Cerebellar cortex (tissue), 1 donor: ENCODE measurements around the gene ANKRD13D.
A peak's percentile ranks its signal among the peaks of the same experiment; 100 is the strongest.

Experiments used
- DNase-seq: peaks from one replicate; pipeline ENCODE4 v3.0.0-alpha.2; 2015; ENCODE audit warnings: low spot score

ANKRD13D gene

DNA sequence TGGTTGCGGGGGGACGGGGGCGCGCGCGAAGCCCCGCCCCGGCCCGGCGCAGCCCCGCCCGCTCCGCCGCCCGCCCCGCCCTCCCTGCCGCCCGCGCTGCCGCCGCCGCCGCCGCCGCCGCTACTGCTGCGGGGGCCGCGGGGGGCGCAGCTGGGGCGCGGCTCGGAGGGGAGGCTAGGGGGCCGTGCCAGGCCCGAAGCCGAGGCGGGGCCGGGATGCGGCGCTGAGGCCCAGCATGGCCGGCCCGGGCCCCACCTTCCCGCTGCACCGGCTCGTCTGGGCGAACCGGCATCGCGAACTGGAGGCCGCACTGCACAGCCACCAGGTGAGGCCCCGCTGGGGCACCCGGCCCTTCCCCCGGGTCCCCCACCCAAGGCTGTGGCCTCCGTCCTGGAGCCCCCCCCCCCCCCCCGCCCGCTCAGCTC is at the start of gene ANKRD13D:
Gene ANKRD13D, plus strand, starts transcription at position 78 of the 425 bp plus-strand sequence. Its CDS starts 158 bp downstream, at position 236.
- DNase-seq: no peak

DNA sequence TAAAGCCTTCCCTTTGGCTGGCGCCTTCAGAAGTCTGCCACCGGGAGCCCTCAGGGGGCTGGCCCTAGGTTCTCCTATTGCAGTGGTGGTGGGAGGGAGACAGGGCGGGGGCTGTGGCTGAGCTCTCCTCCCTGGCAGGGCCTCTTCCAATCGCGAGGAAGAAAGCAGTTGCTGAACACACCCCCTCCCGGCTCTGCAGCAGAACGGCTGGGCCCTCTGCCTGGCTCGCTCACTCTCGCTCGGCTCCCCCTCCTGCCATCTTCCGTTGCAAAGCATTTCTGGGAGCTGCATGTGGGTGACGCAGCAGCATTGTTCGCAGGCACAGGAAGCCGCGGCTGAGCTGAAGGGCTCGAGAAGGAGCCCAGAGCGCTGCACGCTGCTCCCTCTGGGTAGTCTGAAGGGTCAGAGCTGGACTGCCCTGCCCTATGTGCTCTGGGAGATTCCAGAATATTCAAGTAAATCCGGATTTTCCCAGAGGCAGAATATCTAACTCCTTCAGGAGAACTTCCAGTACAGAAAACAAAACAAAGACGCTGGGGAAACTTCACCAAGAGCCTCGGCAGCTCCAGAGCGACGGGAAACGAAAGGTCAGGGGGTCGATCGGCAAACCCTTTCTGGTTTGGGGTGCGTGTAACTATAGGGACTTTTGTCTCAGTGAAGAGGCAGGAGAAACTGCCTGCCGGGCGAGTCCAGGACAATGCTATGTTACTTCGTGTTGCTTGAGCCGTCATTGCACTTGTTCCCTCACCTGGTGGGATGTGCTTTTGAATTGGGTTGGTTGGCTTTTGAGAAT is 49.1 kb upstream of the ANKRD13D start:
- peak; percentile 99 for DNase-seq

DNA sequence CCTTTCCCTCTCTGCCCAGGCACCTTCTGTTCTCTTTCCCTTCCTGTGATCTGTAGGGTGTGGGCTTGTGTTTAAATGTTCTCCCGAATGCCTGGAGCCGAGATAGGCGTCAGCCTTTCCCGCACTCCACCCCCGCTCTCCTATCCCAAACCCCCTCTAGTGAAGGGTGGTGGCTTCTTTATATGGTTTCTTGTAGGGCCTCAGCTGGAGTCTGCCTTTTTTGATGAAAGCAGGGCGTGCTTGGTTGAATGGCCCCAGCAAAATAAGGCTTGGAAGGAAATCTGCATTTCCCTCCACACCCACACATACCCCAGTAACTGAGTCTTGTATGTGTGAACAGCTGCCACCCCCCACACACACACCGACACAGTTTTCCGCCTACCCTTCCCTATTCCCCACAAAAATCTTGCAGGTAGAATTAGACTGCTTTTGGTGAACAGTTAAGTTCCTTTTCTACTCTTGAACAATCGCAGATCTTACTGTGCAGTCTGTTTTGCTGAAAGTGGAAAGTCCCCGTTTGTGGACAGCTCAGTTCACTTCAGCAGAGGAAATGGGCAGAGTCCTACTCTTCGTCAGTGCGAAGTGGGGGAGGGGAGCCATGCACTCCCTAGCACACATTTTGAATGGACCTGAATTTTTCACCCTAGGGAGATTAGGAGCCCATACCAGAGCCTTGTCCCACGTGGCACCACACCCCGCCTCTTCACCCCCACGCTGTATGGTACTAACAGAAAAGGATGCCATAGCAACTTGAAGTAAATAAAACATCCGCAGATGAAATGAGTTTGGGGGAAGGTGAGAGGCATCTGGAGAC is 48.3 kb upstream of the ANKRD13D start:
- DNase-seq: peak; percentile 47

DNA sequence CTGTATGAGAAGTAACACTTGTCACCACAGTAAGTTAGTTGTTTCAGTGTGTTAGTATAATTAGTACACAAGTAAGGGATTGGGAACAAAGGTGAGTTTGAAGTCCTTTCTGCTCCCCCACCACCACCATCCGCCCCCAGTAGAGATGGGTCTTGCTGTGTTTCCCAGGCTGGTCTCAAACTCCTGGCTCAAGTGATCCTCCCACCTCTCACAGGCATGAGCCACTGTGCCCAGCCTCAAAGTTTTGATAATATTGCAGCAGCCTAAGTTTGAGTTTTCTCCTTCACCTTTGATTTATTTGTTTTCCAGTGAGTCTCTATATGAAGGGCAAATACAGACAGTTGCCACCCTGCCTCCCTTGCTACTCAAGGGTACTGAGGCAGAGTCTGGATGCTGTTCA is 46.6 kb upstream of the ANKRD13D start:
- no peak for DNase-seq

DNA sequence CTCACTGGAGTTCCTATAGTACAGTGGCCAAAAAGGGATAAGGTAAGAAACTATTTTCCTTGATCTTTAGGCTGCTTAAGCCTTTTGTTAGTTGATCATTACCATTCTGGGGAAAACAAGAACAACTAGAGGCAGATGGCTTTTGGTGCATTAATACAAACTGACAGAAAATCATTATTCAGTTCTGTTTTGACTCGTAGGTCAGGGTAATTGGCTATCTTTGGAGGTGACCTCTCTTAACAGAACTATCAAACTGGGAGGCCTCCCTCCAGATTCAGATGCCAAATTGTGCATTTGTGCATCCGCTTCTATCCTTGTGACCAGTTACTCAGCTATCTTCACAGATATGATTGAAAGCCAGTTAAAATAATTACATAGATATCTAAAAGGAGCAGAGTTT is 46.1 kb upstream of the ANKRD13D start:
- no peak for DNase-seq

DNA sequence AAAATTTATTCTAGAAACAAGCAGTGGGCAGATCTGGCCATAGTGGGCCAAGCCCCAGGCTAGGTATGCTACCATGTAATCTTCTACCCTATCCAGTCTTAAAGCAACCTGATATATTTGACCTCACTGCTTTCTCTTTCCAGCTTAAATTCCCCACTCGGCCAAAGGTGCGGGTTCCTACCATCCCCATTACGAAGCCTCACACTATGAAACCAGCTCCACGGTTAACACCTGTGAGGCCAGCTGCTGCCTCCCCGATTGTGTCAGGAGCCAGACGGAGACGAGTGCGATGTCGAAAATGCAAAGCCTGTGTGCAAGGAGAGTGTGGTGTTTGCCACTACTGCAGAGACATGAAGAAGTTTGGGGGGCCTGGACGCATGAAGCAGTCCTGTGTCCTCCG is 44.1 kb upstream of the ANKRD13D start:
- DNase-seq: no peak

DNA sequence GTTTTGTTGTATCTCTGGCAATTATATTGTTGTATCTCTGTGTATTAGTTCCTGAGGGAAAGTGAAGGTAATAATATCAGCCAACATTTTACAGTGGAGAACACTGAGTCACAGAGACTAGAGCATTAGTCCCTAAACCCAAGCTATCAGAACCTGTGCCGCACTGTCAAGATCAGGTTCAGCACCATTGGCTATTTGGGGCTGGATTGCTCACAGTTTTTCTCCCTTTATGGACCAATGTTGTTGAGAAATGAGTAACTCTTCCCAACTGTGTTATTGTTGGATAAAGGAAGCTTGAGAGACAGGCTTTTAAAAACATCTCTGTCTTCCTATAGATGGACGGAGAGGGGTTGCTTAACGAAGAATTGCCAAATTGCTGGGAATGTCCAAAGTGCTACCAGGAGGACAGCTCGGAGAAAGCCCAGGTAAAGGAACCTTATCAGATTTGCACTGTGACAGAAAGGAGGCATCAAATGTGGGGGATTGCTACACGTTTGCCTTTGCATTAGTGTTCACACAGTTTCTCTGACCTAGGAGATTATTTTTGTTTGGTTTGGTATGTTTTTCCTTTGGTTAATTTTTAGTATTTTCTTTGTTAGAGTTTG is 41.1 kb upstream of the ANKRD13D start:
- no peak for DNase-seq

DNA sequence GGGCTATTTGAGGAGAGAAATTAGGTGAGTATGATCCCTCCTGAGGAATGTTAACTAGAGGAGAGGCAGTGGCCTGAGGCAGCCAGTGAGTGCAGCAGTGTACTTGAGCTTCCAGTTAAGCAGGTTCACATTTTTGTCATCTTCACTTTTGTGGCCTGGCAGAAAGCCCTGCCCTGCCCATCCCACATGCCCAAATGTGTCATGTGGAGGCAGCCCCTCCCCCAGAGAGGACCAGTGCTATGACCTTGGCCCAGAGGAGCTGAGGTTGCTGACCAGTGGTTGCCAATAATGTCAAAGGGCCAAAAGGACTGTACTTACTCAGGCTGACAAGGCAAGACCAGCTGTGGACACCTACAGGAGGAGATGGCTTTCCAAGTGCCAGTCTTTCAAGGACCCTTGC is 40.5 kb upstream of the ANKRD13D start:
- no peak for DNase-seq

DNA sequence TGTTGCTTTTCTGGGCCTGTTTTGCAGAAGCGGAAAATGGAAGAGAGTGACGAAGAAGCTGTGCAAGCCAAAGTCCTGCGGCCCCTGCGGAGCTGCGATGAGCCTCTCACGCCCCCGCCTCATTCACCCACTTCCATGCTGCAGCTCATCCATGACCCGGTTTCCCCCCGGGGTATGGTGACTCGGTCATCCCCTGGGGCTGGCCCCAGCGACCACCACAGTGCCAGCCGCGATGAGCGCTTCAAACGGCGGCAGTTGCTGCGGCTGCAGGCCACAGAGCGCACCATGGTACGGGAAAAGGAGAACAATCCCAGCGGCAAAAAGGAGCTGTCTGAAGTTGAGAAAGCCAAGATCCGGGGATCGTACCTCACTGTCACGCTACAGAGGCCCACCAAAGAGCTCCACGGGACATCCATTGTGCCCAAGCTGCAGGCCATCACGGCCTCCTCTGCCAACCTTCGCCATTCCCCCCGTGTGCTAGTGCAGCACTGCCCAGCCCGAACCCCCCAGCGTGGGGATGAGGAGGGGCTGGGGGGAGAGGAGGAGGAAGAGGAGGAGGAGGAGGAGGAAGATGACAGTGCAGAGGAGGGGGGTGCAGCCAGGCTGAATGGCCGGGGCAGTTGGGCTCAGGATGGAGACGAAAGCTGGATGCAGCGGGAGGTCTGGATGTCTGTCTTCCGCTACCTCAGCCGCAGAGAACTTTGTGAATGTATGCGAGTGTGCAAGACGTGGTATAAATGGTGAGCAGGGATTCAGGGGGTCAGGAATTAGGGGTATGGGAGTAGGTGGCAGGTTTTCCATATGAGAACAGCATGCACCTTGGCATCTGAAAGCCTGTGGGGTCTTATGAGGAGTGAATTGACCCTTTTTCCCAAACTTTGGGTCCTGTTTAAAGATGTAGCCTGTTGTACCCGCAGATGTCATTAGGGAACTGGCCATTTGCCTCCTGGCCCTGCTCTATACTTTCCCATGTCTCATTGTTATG is 38.8 kb upstream of the ANKRD13D start:
- DNase-seq: no peak

DNA sequence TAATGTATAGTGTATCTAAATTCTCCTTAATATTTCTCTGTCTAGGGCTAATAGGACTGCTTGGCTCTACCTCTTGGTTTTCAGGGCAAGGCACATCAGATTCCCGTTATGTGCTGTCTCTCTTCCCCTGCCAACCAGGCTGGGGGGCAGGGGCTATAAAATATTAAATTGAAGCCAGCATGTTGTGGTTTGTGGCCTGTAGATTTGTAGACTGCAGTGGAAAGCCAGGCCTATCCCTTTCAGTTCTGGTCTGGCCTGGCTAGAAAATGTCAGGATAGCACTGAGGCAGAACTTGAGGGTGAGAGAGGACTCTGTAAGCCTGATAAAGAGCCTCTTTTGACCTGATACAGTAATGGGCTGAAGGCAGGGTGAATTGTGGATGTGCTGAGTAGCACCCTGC is 37.3 kb upstream of the ANKRD13D start:
- DNase-seq: no peak

DNA sequence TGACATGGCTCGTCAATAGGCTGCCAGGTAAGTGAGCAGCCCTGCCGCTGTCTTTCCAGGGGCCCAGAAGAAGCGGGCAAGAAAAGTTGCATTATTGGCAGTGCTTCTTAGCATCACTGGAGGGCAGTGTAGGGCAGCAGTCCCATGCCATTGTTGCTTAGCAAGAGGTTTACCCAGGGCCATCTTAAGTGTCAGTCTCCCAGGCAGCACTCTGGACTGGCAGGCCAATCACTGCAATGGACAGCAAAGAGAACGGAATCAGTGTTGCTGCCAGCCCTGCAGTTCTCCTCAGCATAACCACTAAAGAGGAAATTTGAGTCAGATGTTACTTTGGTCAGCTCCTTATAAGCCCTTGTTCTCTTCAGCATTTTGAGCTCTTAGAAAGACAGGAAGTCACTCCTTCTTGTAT is 36.3 kb upstream of the ANKRD13D start:
- no peak for DNase-seq

DNA sequence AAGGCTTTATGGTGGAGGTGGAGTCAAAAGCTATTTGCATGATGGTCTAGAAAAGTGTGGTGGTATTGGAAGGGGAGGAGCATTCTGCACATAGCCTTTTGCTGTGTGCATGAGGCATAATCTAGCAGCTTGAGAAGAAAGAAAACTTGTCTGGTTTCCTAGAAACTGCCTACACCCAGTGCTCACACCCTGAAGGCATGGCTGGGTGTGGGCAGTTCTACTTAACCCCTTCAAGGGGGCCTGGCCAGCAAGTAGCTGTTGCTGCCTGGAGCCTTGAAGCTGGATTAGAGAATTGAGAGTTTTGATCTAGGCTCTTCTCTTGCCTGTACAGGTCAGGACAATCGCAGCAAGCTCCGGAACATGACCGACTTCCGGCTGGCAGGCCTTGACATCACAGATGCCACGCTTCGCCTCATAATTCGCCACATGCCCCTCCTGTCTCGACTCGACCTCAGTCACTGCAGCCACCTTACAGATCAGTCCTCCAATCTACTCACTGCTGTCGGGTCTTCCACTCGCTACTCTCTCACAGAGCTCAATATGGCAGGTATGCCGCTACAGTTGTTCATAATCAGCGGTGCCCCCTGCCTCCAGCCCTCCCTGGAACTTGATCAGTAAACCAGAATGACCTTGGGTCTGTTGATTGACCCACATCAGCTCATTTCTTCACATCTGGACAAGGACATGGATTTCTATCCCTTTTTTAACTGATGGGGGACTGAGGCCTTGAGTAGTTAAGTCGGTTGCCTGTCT is 35.1 kb upstream of the ANKRD13D start:
- no peak for DNase-seq

DNA sequence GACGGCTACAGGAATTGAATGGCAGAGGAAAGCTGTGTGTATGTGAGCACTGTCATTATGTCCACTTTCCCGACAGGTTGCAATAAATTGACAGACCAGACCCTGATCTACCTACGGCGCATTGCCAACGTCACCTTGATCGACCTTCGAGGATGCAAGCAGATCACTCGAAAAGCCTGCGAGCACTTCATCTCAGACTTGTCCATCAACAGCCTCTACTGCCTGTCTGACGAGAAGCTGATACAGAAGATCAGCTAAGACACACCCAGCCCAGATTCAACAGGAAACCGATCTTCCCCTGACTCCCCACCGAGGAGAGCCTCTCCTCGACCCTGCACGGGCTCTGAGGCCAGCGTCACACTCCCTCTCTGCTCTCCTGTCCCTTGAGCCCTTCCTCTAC is 34.3 kb upstream of the ANKRD13D start:
- DNase-seq: no peak

DNA sequence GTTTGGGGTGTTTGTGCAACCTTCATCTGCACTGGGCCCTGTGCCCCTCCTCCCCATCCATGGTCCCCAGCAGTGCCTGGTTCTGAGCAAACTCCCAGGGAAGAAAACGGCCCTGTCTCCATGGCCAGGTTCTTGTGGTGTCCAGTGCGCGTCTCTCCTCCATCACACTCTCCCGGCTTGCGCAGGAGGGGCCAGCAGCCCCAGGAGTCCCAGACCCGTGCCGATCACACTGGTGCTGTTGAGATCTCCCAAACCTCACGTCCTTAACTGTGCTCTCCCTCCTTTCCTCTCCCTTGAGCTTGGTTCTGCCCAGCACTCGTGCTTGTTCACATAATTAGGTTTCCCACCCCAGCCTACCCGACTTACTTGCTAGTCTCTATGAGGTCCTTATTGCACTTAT is 33.8 kb upstream of the ANKRD13D start:
- no peak for DNase-seq

DNA sequence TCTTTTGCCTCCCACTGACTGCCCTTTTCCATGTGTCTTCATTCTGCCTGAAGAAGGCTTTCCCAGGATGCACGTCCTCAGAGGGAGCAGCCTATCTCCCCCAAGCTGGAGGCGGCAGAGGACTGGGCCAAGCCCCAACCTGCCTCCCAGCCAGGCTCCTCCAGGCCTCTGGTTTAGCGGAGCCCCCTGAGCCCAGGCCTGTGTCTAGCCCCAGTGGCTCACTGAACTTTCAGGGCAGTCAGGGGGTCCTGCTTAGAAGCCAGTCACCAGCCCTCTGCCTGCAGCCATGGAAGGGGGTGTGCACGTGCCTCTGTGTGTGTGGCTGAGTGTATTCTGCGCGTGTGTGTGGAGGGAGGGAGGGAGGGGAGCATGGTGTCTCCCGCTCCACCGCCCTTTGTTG is 33.2 kb upstream of the ANKRD13D start:
- no peak for DNase-seq

DNA sequence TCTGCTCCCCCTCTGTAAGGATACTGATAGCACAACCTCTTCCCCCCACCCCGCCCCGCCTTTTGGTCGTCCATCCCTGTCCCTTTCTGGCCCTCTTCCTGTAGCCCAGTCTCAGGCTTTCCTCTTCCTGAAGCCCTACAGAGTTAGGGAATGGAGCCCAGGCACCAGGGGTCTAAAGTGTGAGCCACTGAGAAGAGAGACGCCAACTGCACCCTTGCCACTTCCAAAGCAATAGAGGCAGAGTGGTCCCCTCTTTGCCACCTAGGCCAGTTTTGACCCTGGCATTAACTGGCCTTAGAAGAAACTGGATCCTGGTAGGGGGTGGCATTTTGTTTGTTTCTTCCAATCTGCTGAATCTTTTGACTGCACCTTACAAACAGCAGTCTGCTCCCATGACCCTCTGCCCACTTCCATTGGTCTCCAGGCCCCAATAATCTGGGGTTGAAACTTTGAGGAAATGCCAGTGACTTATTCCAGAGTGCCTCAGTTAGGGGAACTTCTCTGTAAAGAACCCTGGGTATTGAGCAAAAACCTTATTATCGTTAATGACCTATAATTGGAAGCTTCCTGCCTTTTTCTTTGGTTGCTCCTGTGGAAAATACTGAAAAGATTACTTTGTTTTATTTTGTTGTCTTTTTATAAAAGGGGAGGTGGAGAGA is 32.5 kb upstream of the ANKRD13D start:
- no peak for DNase-seq

DNA sequence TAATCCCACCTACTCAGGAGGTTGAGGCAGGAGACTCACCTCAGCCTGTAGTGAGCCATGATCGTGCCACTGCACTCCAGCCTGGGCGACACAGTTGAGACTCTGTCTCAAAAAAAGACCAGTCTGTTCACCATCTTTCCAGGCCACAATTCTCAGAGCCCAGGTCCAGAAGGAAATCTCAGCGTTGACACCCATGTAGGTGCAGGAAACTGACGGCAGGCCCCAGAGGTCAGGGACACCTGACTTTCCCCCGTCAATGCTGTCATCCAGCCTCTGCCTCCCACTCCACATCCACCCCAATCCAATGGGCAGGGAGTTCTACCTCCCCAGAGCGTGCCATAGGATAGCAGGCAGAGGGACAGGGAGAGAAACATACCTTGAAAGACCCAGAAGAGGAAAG is 28.7 kb upstream of the ANKRD13D start:
- DNase-seq: no peak

DNA sequence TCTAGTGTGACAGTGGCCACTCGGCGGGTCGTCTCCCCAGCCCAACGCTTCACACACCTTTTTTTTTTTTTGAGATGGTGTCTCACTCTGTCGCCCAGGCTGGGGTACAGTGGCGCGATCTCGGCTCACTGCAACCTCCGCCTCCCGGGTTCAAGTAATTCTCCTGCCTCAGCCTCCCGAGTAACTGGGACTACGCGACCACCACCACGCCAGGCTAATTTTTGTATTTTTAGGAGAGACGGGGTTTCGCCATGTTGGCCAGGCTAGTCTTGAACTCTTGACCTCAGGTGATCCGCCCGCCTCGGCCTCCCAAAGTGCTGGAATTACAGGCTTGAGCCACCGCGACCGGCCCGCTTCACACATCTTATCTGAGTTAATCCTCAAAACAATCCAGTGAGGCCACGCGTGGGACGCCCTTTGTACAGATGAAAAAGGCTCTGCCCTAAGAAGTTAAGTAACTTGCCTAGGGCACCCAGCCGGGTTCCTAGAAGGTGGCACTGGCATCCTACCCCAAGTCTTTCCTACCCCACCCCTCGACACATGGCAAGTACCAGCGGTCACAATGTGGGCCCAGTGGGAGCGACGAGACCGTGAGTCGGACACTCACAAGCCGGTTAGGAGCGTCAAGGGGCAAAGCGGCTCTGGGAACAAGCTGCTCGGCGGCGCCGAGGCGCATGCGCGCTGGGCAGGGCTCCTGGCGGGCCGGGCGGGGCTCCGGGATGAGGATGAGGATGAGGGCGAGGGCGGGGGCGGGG is 28.0 kb upstream of the ANKRD13D start:
- DNase-seq: peak; percentile 66

DNA sequence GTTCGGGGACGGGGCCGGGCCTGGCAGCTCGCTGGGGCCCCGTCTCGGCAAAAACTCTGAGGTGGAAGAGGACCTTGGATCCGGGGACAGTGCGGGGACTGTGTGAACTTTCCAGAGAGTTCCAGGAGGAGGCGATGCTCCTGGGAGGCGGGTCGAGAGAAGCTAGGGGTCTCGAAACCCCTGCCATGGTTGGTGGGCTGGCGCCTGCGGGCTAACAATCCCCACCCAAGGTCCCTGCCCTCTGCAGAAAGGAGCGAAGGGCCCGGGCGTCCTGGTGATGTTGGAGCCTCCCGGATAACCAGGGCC is 27.5 kb upstream of the ANKRD13D start:
- DNase-seq: no peak
